Natural killer cell (primary cell): ENCODE data around the gene NRP1. TPM values are rescaled to one million over a fixed set of nuclear protein-coding genes. Genes with fewer than 3 reads are reported as not detected.

ENCODE experiments used
- ATAC-seq, 3 donors: fragments of 150-1000 bp in 2 of 3; fragments of 200-7000 bp in 1 of 3; cut with Tn5 transposase; 1 replicate in 1 of 3; 2 replicates in 2 of 3; pipeline ENCODE4 v1.10.0; 2021; ENCODE audit warnings: mild to moderate bottlenecking in 2 of 3, moderate library complexity in 2 of 3
- DNase-seq, 2 donors: peaks; one replicate each; pipeline versions ENCODE4 v3.0.0 to v3.0.0-alpha.2; 2013 to 2021; ENCODE audit warnings: mixed read lengths in 1 of 2
- H3K27ac ChIP-seq: one replicate; pipeline ENCODE4 v1.5.1; 2013; ENCODE audit warnings: mild to moderate bottlenecking, low read length
- H3K27me3 ChIP-seq: one replicate; pipeline ENCODE4 v1.6.1; 2013; ENCODE audit warnings: low read length; ENCODE audit not compliant: control insufficient read depth, insufficient read depth
- H3K36me3 ChIP-seq: one replicate; pipeline ENCODE4 v1.6.1; 2013; ENCODE audit warnings: low read length; ENCODE audit not compliant: control insufficient read depth, insufficient read depth
- H3K4me1 ChIP-seq: one replicate; pipeline ENCODE4 v1.6.1; 2013; ENCODE audit warnings: low read length; ENCODE audit not compliant: control insufficient read depth, insufficient read depth
- H3K4me3 ChIP-seq: one replicate; pipeline ENCODE4 v1.5.1; 2013; ENCODE audit warnings: low read length
- H3K9me3 ChIP-seq: one replicate; pipeline ENCODE4 v1.6.1; 2013; ENCODE audit warnings: low read length; ENCODE audit not compliant: control insufficient read depth, insufficient read depth
- H3K27ac Mint-ChIP-seq, 2 donors: one replicate each; pipeline ENCODE4 v1.8.0; 2022; ENCODE audit warnings: mild to moderate bottlenecking in 2 of 2, mixed read lengths in 2 of 2, moderate library complexity in 1 of 2
- H3K27me3 Mint-ChIP-seq, 2 donors: one replicate each; pipeline ENCODE4 v1.8.0; 2022; ENCODE audit warnings: low read depth in 2 of 2, mixed read lengths in 2 of 2
- H3K36me3 Mint-ChIP-seq: one replicate; pipeline ENCODE4 v1.8.0; 2022; ENCODE audit warnings: mixed read lengths
- H3K4me1 Mint-ChIP-seq, 2 donors: one replicate each; pipeline ENCODE4 v1.8.0; 2022; ENCODE audit warnings: mixed read lengths in 2 of 2
- H3K4me3 Mint-ChIP-seq: one replicate; pipeline ENCODE4 v1.8.0; 2022; ENCODE audit warnings: mild to moderate bottlenecking, moderate library complexity, mixed read lengths
- H3K9me3 Mint-ChIP-seq, 2 donors: one replicate each; pipeline ENCODE4 v1.8.0; 2022; ENCODE audit warnings: mixed read lengths in 2 of 2
- WGBS: methylation state at CpG from one replicate; pipeline ENCODE4 v1.1.7; 2013; ENCODE audit warnings: missing lambda C conversion rate; ENCODE audit not compliant: insufficient coverage; 5-methylcytosine and 5-hydroxymethylcytosine counted together
- intact Hi-C: fragments of 100-400 bp; cut with micrococcal nuclease; formaldehyde crosslinking; loops from one replicate; pipeline ENCODE4 v1.14.2; 2022
- total RNA-seq, 4 donors: library from RNA; stranded (reverse); fragments of 120-200 nt in 1 of 4; gene quantifications; one replicate each; pipeline versions ENCODE4 v1.2.3 to v1.2.4, GENCODE V29; 2013 to 2022
- TF ChIP-seq, protein P1 (sequence below): fragments of 200-600 bp; IDR thresholded peaks from one replicate; pipeline ENCODE4 v1.8.0; 2022; ENCODE audit warnings: antibody characterized with exemption

The NRP1 gene
- total RNA-seq, 3 donors from 2014 or later (not counting 1 experiment from before 2014, with no cell fraction given): 0.16 to 1.5 TPM; not detected in 1

DNA sequence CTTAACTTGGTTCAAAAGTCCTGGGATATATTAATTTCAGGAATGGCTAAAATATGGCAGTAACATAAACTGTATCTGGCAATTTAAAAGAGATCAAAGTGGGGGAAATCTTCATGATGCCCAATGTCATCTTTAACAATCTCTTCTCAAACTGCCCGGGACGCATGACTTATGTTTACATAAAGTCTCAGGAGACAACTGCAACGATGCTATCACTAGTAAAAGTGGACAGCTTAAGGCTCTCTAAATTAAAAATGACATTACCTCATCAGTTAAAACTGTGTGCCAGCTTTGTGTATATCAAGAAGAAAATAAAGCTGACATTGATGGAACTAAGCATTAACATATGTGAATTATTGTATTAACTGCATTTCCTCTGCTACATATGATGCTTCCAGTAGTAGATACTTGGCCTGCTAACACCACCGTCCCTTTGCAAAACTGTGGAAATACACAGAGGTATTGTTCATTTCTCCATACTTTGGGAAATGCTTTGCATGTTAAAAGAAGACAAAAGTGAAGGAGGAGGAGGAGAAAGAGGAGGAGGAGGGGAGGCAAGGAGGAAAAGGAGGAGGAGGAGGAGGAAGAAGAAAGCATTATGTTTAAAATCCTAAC, 62.4 kb downstream of the NRP1 start:
- intact Hi-C loops: no loop called here
- H3K4me3 Mint-ChIP-seq: no peak overlapping the region
- H3K36me3 Mint-ChIP-seq: no peaks in the 10 kb centered on the region
- no peaks in the 10 kb centered on the region for H3K9me3 Mint-ChIP-seq
- Histone ChIP-seq H3K36me3 (no peaks in the 10 kb centered on the region), H3K27ac (no peak overlapping the region), H3K4me3 (no peak overlapping the region), H3K27me3 (peaks cover 2% of the 10 kb centered on the region), H3K9me3 (no peaks in the 10 kb centered on the region), H3K4me1 (peaks cover 8% of the 10 kb centered on the region)
- H3K27ac Mint-ChIP-seq: no peak overlapping the region
- TF ChIP-seq, protein P1, sequence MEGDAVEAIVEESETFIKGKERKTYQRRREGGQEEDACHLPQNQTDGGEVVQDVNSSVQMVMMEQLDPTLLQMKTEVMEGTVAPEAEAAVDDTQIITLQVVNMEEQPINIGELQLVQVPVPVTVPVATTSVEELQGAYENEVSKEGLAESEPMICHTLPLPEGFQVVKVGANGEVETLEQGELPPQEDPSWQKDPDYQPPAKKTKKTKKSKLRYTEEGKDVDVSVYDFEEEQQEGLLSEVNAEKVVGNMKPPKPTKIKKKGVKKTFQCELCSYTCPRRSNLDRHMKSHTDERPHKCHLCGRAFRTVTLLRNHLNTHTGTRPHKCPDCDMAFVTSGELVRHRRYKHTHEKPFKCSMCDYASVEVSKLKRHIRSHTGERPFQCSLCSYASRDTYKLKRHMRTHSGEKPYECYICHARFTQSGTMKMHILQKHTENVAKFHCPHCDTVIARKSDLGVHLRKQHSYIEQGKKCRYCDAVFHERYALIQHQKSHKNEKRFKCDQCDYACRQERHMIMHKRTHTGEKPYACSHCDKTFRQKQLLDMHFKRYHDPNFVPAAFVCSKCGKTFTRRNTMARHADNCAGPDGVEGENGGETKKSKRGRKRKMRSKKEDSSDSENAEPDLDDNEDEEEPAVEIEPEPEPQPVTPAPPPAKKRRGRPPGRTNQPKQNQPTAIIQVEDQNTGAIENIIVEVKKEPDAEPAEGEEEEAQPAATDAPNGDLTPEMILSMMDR: no peak
- 84% methylated on average over 4 of the region's 4 CpGs for WGBS
- no peak for ATAC-seq
- H3K27me3 Mint-ChIP-seq: peaks cover 14 to 30% of the 10 kb centered on the region in 2 donors
- no peak for DNase-seq
- peaks cover 10 to 14% of the 10 kb centered on the region in 2 donors for H3K4me1 Mint-ChIP-seq

DNA sequence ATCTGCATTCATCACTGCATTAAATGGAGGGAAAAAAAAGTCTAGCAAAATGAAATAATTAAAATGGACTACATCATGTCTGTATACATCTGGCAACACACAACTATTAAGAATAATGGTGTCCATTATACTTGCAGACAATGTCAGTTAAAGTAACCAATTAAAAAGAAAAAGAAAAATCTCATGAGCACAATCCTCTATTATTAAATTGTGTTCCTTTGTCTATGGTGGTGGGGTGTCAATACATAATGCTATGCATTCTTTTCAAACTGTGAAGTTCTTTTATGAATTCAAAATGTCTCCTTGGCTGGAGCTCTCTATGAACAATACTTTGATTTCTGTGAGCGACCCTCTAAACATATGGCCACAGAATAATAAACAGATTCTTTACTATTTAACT, 63.5 kb downstream of the NRP1 start:
- Histone ChIP-seq H3K27me3 (peaks cover 2% of the 10 kb centered on the region), H3K36me3 (no peaks in the 10 kb centered on the region), H3K4me1 (peaks cover 8% of the 10 kb centered on the region), H3K4me3 (no peak overlapping the region), H3K9me3 (no peaks in the 10 kb centered on the region), H3K27ac (no peak overlapping the region)
- Mint-ChIP-seq H3K27me3 (peaks cover 14 to 30% of the 10 kb centered on the region in 2 donors), H3K9me3 (no peaks in the 10 kb centered on the region), H3K27ac (no peak overlapping the region), H3K4me3 (no peak overlapping the region), H3K4me1 (peaks cover 13 to 19% of the 10 kb centered on the region in 2 donors), H3K36me3 (no peaks in the 10 kb centered on the region)
- DNase-seq (no peak), ATAC-seq (no peak)
- intact Hi-C loops: no loop called here
- WGBS: 92% methylated on average over 1 of the region's 1 CpG
- TF ChIP-seq, protein P1: no peak

DNA sequence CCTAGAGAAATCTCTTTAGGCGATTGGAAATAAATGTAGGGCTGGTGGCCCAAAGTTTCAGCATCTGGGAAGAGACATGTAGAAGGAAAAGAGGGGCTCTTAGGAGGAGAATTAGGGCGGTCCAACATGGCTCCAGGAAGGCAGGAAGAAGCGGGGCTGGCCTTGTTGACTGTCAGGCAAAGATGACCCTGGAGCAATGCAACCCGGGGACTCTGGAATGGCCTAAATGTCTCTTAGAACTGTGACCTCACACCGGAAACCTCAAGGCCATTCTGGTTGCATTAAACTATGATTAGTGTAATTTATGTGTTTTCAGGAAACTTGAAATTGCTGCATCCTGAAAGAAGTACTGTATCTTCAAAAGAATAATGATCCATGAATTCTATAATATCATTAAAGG, 66.8 kb downstream of the NRP1 start:
- Mint-ChIP-seq H3K36me3 (no peaks in the 10 kb centered on the region), H3K4me3 (peak overlapping the region; percentile 11), H3K27me3 (peaks cover 8 to 23% of the 10 kb centered on the region in 2 donors), H3K4me1 (peaks cover 13 to 19% of the 10 kb centered on the region in 2 donors), H3K27ac (no peak overlapping the region), H3K9me3 (no peaks in the 10 kb centered on the region)
- H3K4me3 ChIP-seq: no peak overlapping the region
- H3K27ac ChIP-seq: no peak overlapping the region
- peak in 1 of 3 donors; percentile 40 for ATAC-seq
- no peaks in the 10 kb centered on the region for H3K27me3 ChIP-seq
- H3K4me1 ChIP-seq: peaks cover 8% of the 10 kb centered on the region
- no peak for DNase-seq
- no peaks in the 10 kb centered on the region for H3K9me3 ChIP-seq
- H3K36me3 ChIP-seq: no peaks in the 10 kb centered on the region
- intact Hi-C loops: no loop called here
- WGBS: 81% methylated on average over 5 of the region's 5 CpGs
- TF ChIP-seq, protein P1: no peak

DNA sequence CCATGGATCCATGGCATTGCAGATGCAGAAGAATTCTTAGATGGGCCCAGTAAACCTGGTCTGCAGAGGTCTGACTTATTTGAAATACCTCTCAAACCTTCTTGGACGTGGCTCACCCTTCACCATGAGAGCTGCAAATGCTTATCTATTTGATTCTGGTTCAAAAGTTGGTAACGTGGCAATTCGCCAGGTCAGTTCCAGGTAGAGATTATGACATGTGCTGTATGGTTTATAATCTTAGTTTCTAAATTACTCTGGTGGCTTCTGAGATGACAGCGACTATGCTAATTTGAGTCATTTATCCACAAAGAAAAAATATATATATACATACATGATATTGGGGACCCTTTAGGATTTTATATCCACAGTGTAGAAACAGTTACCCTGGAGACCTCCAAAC, 68.8 kb downstream of the NRP1 start:
- Mint-ChIP-seq H3K4me3 (no peak overlapping the region), H3K9me3 (no peaks in the 10 kb centered on the region), H3K27me3 (peaks cover 4 to 9% of the 10 kb centered on the region in 2 donors), H3K27ac (no peak overlapping the region), H3K4me1 (peaks cover 13 to 19% of the 10 kb centered on the region in 2 donors), H3K36me3 (no peaks in the 10 kb centered on the region)
- DNase-seq (no peak), ATAC-seq (no peak)
- no peaks in the 10 kb centered on the region for H3K27me3 ChIP-seq
- peaks cover 8% of the 10 kb centered on the region for H3K4me1 ChIP-seq
- intact Hi-C loops: no loop called here
- no peaks in the 10 kb centered on the region for H3K9me3 ChIP-seq
- no peaks in the 10 kb centered on the region for H3K36me3 ChIP-seq
- TF ChIP-seq, protein P1: no peak
- 70% methylated on average over 3 of the region's 4 CpGs for WGBS
- H3K4me3 ChIP-seq: no peak overlapping the region
- H3K27ac ChIP-seq: no peak overlapping the region
